CD14-positive monocyte (primary cell): ENCODE data around the gene TOM1L1. TPM values are rescaled to one million over a fixed set of nuclear protein-coding genes. Genes with fewer than 3 reads are reported as not detected.

ENCODE experiments used
- DNase-seq, 3 donors: peaks; one replicate each; pipeline ENCODE4 v3.0.0-alpha.2; 2011 to 2022
- H2AFZ ChIP-seq: 2 replicates; pipeline ENCODE4 v1.6.0; 2012; ENCODE audit warnings: mild to moderate bottlenecking, low read depth, low read length, inconsistent platforms; ENCODE audit not compliant: insufficient read depth, poor library complexity, severe bottlenecking
- H3K27ac ChIP-seq, 2 donors: 1 replicate in 1 of 2; 2 replicates in 1 of 2; pipeline ENCODE4 v1.5.1; 2012 to 2013; ENCODE audit warnings: low read length in 2 of 2, control low read depth in 1 of 2, inconsistent platforms in 1 of 2, low read depth in 1 of 2, mild to moderate bottlenecking in 1 of 2
- H3K27me3 ChIP-seq, 2 donors: one replicate each; pipeline versions ENCODE4 v1.6.0 to v1.6.1; 2011 to 2013; ENCODE audit warnings: low read length in 2 of 2; ENCODE audit not compliant: control insufficient read depth in 2 of 2, insufficient read depth in 2 of 2
- H3K36me3 ChIP-seq, 2 donors: replicated peaks in 1 of 2; 1 replicate in 1 of 2; 2 replicates in 1 of 2; pipeline versions ENCODE4 v1.5.1 to v1.6.1; 2012 to 2013; ENCODE audit warnings: low read length in 2 of 2, control low read depth in 1 of 2, inconsistent platforms in 1 of 2, mild to moderate bottlenecking in 1 of 2; ENCODE audit not compliant: insufficient read depth in 2 of 2, control insufficient read depth in 1 of 2
- H3K4me1 ChIP-seq, 2 donors: 1 replicate in 1 of 2; 2 replicates in 1 of 2; pipeline versions ENCODE4 v1.5.1 to v1.6.1; 2012 to 2013; ENCODE audit warnings: low read length in 2 of 2, control low read depth in 1 of 2, inconsistent platforms in 1 of 2, mild to moderate bottlenecking in 1 of 2, moderate library complexity in 1 of 2; ENCODE audit not compliant: insufficient read depth in 2 of 2, control insufficient read depth in 1 of 2
- H3K4me2 ChIP-seq: replicated peaks from 2 replicates; pipeline ENCODE3; 2012; ENCODE audit warnings: low read length, moderate library complexity, mild to moderate bottlenecking; ENCODE audit not compliant: poor library complexity, severe bottlenecking; ENCODE audit errors: extremely low read depth
- H3K4me3 ChIP-seq, 3 experiments: fragments of 200-600 bp in 1 of 3; sonication (generic) in 1 of 3; replicated peaks in 1 of 3; 1 replicate in 2 of 3; 2 replicates in 1 of 3; pipeline ENCODE4 v1.5.1; 2011 to 2013; ENCODE audit warnings: low read length in 3 of 3, mild to moderate bottlenecking in 3 of 3, control low read depth in 2 of 3, low read depth in 2 of 3, inconsistent platforms in 1 of 3, moderate library complexity in 1 of 3
- H3K79me2 ChIP-seq: 2 replicates; pipeline ENCODE4 v1.6.0; 2012; ENCODE audit warnings: mild to moderate bottlenecking, control low read depth, inconsistent platforms, low read length, moderate library complexity; ENCODE audit not compliant: insufficient read depth
- H3K9ac ChIP-seq: 2 replicates; pipeline ENCODE4 v1.6.0; 2017; ENCODE audit warnings: low read length, mild to moderate bottlenecking; ENCODE audit not compliant: insufficient read depth, poor library complexity, severe bottlenecking
- H3K9me3 ChIP-seq, 2 donors: replicated peaks in 1 of 2; 1 replicate in 1 of 2; 2 replicates in 1 of 2; pipeline versions ENCODE4 v1.5.1 to v1.6.1; 2012 to 2013; ENCODE audit warnings: low read length in 2 of 2, control low read depth in 1 of 2; ENCODE audit not compliant: control insufficient read depth in 1 of 2, insufficient read depth in 1 of 2
- H4K20me1 ChIP-seq: 2 replicates; pipeline ENCODE4 v1.6.0; 2012; ENCODE audit warnings: mild to moderate bottlenecking, low read length, control low read depth, moderate library complexity; ENCODE audit not compliant: insufficient read depth
- H3K27ac Mint-ChIP-seq, 7 donors: one replicate each; pipeline ENCODE4 v1.8.0; 2020; ENCODE audit warnings: mild to moderate bottlenecking in 7 of 7, mixed read lengths in 7 of 7, moderate library complexity in 6 of 7, inconsistent platforms in 2 of 7
- H3K27me3 Mint-ChIP-seq, 3 donors: one replicate each; pipeline ENCODE4 v1.8.0; 2021 to 2022; ENCODE audit warnings: low read depth in 3 of 3, mild to moderate bottlenecking in 3 of 3, mixed read lengths in 3 of 3, moderate library complexity in 3 of 3, inconsistent platforms in 1 of 3
- H3K36me3 Mint-ChIP-seq, 2 donors: one replicate each; pipeline ENCODE4 v1.8.0; 2020; ENCODE audit warnings: mixed read lengths in 2 of 2, inconsistent platforms in 1 of 2, mild to moderate bottlenecking in 1 of 2
- H3K4me1 Mint-ChIP-seq: one replicate; pipeline ENCODE4 v1.8.0; 2020; ENCODE audit warnings: mild to moderate bottlenecking, mixed read lengths
- H3K4me3 Mint-ChIP-seq, 2 donors: one replicate each; pipeline ENCODE4 v1.8.0; 2020; ENCODE audit warnings: mild to moderate bottlenecking in 2 of 2, mixed read lengths in 2 of 2, moderate library complexity in 1 of 2
- H3K9me3 Mint-ChIP-seq, 7 donors: one replicate each; pipeline ENCODE4 v1.8.0; 2020 to 2022; ENCODE audit warnings: mixed read lengths in 7 of 7, mild to moderate bottlenecking in 6 of 7, moderate library complexity in 6 of 7, inconsistent platforms in 2 of 7
- CTCF ChIP-seq: fragments of 200-600 bp; IDR thresholded peaks from one replicate; pipeline ENCODE4 v1.8.0; 2022; ENCODE audit warnings: antibody characterized with exemption, mild to moderate bottlenecking
- WGBS: methylation state at CpG from one replicate; pipeline ENCODE4 v1.1.5; 2013; ENCODE audit warnings: missing lambda C conversion rate; ENCODE audit not compliant: insufficient coverage; 5-methylcytosine and 5-hydroxymethylcytosine counted together
- intact Hi-C, 2 donors: fragments of 100-400 bp; cut with micrococcal nuclease; formaldehyde crosslinking; loops; one replicate each; pipeline versions ENCODE4 v1.15.0 to v1.15.1; 2023
- polyA plus RNA-seq, 3 donors: library from polyadenylated mRNA; depleted of rRNA in 1 of 3; unstranded in 2 of 3; stranded (reverse) in 1 of 3; fragments of 300-500 nt in 2 of 3; fragments of >200 nt in 1 of 3; fragmentation: Illumina TruSeq in 2 of 3; gene quantifications; 1 replicate in 2 of 3; 2 replicates in 1 of 3; pipeline ENCODE4 v1.2.3, GENCODE V29; 2012 to 2021

The TOM1L1 gene
- polyA plus RNA-seq, 3 donors = 0.32 TPM; not detected in 2

GRCh38 chr17:54990118-54990517 lies 89.5 kb downstream of the TOM1L1 start:
- no peak for TF ChIP-seq CTCF
- Histone ChIP-seq H3K4me1 (no peaks in the 10 kb centered on the region), H2AFZ (no peak overlapping the region), H4K20me1 (no peaks in the 10 kb centered on the region), H3K9ac (no peak overlapping the region), H3K4me2 (no peak overlapping the region), H3K27ac (no peak overlapping the region), H3K4me3 (no peak overlapping the region), H3K27me3 (no peaks in the 10 kb centered on the region), H3K36me3 (no peaks in the 10 kb centered on the region), H3K9me3 (no peaks in the 10 kb centered on the region), H3K79me2 (no peaks in the 10 kb centered on the region)
- Mint-ChIP-seq H3K27ac (no peak overlapping the region), H3K36me3 (no peaks in the 10 kb centered on the region), H3K9me3 (no peaks in the 10 kb centered on the region), H3K4me1 (no peaks in the 10 kb centered on the region), H3K27me3 (no peaks in the 10 kb centered on the region), H3K4me3 (no peak overlapping the region)
- intact Hi-C loops = loop anchor here (5.0 kb wide), 1 partner anchor 357 kb away; no protein-coding TSS in a partner anchor
- DNase-seq = no peak
- 93% methylated on average over 2 of the region's 4 CpGs for WGBS

- no peaks in the 10 kb centered on the region for H3K4me1 ChIP-seq
- H3K27me3 ChIP-seq = no peaks in the 10 kb centered on the region
- H3K27ac Mint-ChIP-seq = no peak overlapping the region
- WGBS = no CpG with 5 or more reads among the region's 1 CpG
- H3K9ac ChIP-seq = no peak overlapping the region
- no peaks in the 10 kb centered on the region for H3K79me2 ChIP-seq
- no peak overlapping the region for H3K4me3 ChIP-seq
- H3K27me3 Mint-ChIP-seq = no peaks in the 10 kb centered on the region
- no peaks in the 10 kb centered on the region for H3K9me3 Mint-ChIP-seq
- intact Hi-C loops = loop anchor here (5.0 kb wide), 1 partner anchor 356 kb away; no protein-coding TSS in a partner anchor
- no peaks in the 10 kb centered on the region for H3K9me3 ChIP-seq
- no peak overlapping the region for H3K27ac ChIP-seq
- H3K36me3 Mint-ChIP-seq = peaks cover 0 to 3% of the 10 kb centered on the region in 2 donors
- H3K4me1 Mint-ChIP-seq = no peaks in the 10 kb centered on the region
- no peak overlapping the region for H3K4me3 Mint-ChIP-seq
- no peaks in the 10 kb centered on the region for H4K20me1 ChIP-seq
- no peak overlapping the region for H2AFZ ChIP-seq
- no peak overlapping the region for H3K4me2 ChIP-seq
- no peak for DNase-seq
- TF ChIP-seq CTCF = no peak
- no peaks in the 10 kb centered on the region for H3K36me3 ChIP-seq
Observed at GRCh38 chr17:54991567-54991966, 90.9 kb downstream of the TOM1L1 start.
